Measurements from ENCODE around the gene TMEM86B. TPM values are rescaled to one million over a fixed set of nuclear protein-coding genes. Genes with fewer than 3 reads are reported as not detected.

Gene TMEM86B
- total RNA-seq, 1 donor = 2.5 TPM

GRCh38 chr19:55254625-55254977, 26.0 kb upstream of the TMEM86B start:
- Histone ChIP-seq H3K36me3 (ENCODE audit: insufficient read depth, low read length) (peaks cover 4% of the 10 kb centered on the region), H3K4me1 (ENCODE audit: insufficient read depth, low read length) (peaks cover 29% of the 10 kb centered on the region), H4K20me1 (ENCODE audit: insufficient read depth, low read length) (peaks cover 83% of the 10 kb centered on the region), H3K27me3 (ENCODE audit: insufficient read depth, low read length) (no peaks in the 10 kb centered on the region), H3K9me3 (ENCODE audit: low read depth, low read length) (no peaks in the 10 kb centered on the region), H3K27ac (ENCODE audit: low read depth, low read length) (no peak overlapping the region), H3K79me2 (ENCODE audit: insufficient read depth, low read length) (peaks cover 92% of the 10 kb centered on the region), H2AFZ (ENCODE audit: low read length) (no peak overlapping the region), H3K4me2 (ENCODE audit: insufficient read depth, low read length) (no peak overlapping the region), H3K4me3 (ENCODE audit: insufficient read depth, low read length) (no peak overlapping the region)
- DNase-seq (ENCODE audit: insufficient read length, low spot score, missing footprints) = no peak
- no peak for TF ChIP-seq CTCF (IDR thresholded peaks at IDR 0.05; ENCODE audit: extremely low read depth, low read depth, low read length)

GRCh38 chr19:55253842-55254624, 25.5 kb upstream of the TMEM86B start:
- Histone ChIP-seq H3K79me2 (ENCODE audit: insufficient read depth, low read length) (peaks cover 97% of the 10 kb centered on the region), H3K9me3 (ENCODE audit: low read depth, low read length) (no peaks in the 10 kb centered on the region), H3K4me3 (ENCODE audit: insufficient read depth, low read length) (no peak overlapping the region), H3K27me3 (ENCODE audit: insufficient read depth, low read length) (no peaks in the 10 kb centered on the region), H4K20me1 (ENCODE audit: insufficient read depth, low read length) (peaks cover 86% of the 10 kb centered on the region), H3K27ac (ENCODE audit: low read depth, low read length) (no peak overlapping the region), H3K4me1 (ENCODE audit: insufficient read depth, low read length) (peaks cover 26% of the 10 kb centered on the region), H3K36me3 (ENCODE audit: insufficient read depth, low read length) (peaks cover 4% of the 10 kb centered on the region), H2AFZ (ENCODE audit: low read length) (no peak overlapping the region), H3K4me2 (ENCODE audit: insufficient read depth, low read length) (no peak overlapping the region)
- no peak for TF ChIP-seq CTCF (IDR thresholded peaks at IDR 0.05; ENCODE audit: extremely low read depth, low read depth, low read length)
- no peak for DNase-seq (ENCODE audit: insufficient read length, low spot score, missing footprints)

- no peak for DNase-seq (ENCODE audit: insufficient read length, low spot score, missing footprints)
These were observed 24.4 kb upstream of the TMEM86B start for GRCh38 chr19:55252760-55253663.

More at GRCh38 chr19:55252760-55253663, 24.4 kb upstream of the TMEM86B start:
- Histone ChIP-seq H3K4me3 (ENCODE audit: insufficient read depth, low read length) (no peak overlapping the region), H4K20me1 (ENCODE audit: insufficient read depth, low read length) (peaks cover 96% of the 10 kb centered on the region), H3K4me1 (ENCODE audit: insufficient read depth, low read length) (peaks cover 26% of the 10 kb centered on the region), H2AFZ (ENCODE audit: low read length) (no peak overlapping the region), H3K79me2 (ENCODE audit: insufficient read depth, low read length) (peaks cover 99% of the 10 kb centered on the region), H3K27ac (ENCODE audit: low read depth, low read length) (no peak overlapping the region), H3K36me3 (ENCODE audit: insufficient read depth, low read length) (peaks cover 4% of the 10 kb centered on the region), H3K4me2 (ENCODE audit: insufficient read depth, low read length) (no peak overlapping the region), H3K9me3 (ENCODE audit: low read depth, low read length) (no peaks in the 10 kb centered on the region), H3K27me3 (ENCODE audit: insufficient read depth, low read length) (no peaks in the 10 kb centered on the region)
- TF ChIP-seq CTCF (IDR thresholded peaks at IDR 0.05; ENCODE audit: extremely low read depth, low read depth, low read length) = no peak

Measured in osteoblast (primary cell).